ENCODE measurements around the gene MYL5.

DNA sequence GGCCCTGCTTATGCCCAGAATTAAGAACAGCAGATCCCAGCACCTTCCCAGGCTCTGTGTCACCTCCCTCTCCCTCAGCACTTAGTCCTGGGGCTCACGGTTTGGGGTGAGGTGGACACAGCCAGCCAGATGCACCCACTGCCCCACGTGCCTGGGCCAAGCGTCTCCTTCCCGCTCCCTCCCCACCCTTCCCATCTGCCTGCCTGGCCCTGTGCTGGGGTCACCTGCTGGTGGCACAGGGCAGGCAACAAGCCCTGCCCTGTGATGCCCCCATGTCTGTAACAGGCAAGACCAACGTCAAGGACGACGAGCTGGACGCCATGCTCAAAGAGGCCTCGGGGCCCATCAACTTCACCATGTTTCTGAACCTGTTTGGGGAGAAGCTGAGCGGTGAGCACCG is 5.3 kb downstream of the MYL5 start:
- TF ChIP-seq, protein P1, sequence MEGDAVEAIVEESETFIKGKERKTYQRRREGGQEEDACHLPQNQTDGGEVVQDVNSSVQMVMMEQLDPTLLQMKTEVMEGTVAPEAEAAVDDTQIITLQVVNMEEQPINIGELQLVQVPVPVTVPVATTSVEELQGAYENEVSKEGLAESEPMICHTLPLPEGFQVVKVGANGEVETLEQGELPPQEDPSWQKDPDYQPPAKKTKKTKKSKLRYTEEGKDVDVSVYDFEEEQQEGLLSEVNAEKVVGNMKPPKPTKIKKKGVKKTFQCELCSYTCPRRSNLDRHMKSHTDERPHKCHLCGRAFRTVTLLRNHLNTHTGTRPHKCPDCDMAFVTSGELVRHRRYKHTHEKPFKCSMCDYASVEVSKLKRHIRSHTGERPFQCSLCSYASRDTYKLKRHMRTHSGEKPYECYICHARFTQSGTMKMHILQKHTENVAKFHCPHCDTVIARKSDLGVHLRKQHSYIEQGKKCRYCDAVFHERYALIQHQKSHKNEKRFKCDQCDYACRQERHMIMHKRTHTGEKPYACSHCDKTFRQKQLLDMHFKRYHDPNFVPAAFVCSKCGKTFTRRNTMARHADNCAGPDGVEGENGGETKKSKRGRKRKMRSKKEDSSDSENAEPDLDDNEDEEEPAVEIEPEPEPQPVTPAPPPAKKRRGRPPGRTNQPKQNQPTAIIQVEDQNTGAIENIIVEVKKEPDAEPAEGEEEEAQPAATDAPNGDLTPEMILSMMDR (IDR thresholded peaks at IDR 0.05), result no peak
- no peak for TF ChIP-seq POLR2A (IDR thresholded peaks at IDR 0.05)
